Stomach (tissue), 9 donors: ENCODE measurements around the gene TMC4. TPM values are rescaled to one million over a fixed set of nuclear protein-coding genes. Genes with fewer than 3 reads are reported as not detected.
A peak's percentile ranks its signal among the peaks of the same experiment; 100 is the strongest.
"Not testable (repeated sequence)": the region's sequence is repeated elsewhere in the genome, so short reads cannot be mapped to it uniquely, and the experiment has no call there.

Experiments
- DNase-seq, 2 donors: peaks; one replicate each; pipeline versions ENCODE4 v3.0.0 to v3.0.0-alpha.2; 2013 to 2019
- H3K27ac ChIP-seq, 5 donors: fragments of 200-600 bp in 4 of 5; sonication (generic) in 4 of 5; one replicate each; pipeline ENCODE4 v1.5.1; 2013 to 2019; ENCODE audit warnings: mild to moderate bottlenecking in 1 of 5, moderate library complexity in 1 of 5
- H3K27me3 ChIP-seq, 3 donors: fragments of 200-600 bp; sonication (generic); one replicate each; pipeline ENCODE4 v1.5.1; 2017 to 2019; ENCODE audit warnings: mixed run types in 1 of 3
- H3K36me3 ChIP-seq, 4 donors: fragments of 200-600 bp; sonication (generic); 1 replicate in 3 of 4; 2 replicates in 1 of 4; pipeline ENCODE4 v1.5.1; 2016 to 2019
- H3K4me1 ChIP-seq, 4 donors: fragments of 200-600 bp; sonication (generic); one replicate each; pipeline ENCODE4 v1.5.1; 2016 to 2019
- H3K4me3 ChIP-seq, 4 donors: fragments of 200-600 bp; sonication (generic) in 3 of 4; one replicate each; pipeline ENCODE4 v1.5.1; 2016 to 2019; ENCODE audit warnings: mild to moderate bottlenecking in 1 of 4
- H3K9me3 ChIP-seq, 4 donors: fragments of 200-600 bp; sonication (generic); one replicate each; pipeline ENCODE4 v1.5.1; 2016 to 2019
- CTCF ChIP-seq, 7 experiments: fragments of 450-650 bp in 4 of 7; fragments of 200-600 bp in 3 of 7; sonication (generic) in 3 of 7; IDR thresholded peaks; one replicate each; pipeline ENCODE4 v1.5.1; 2016 to 2019; ENCODE audit warnings: antibody characterized with exemption in 7 of 7, control low read depth in 2 of 7, mild to moderate bottlenecking in 1 of 7
- EP300 ChIP-seq: sonication (generic); formaldehyde crosslinking; IDR thresholded peaks from one replicate; pipeline ENCODE4 v1.6.1; 2017; ENCODE audit warnings: antibody characterized with exemption
- POLR2A ChIP-seq, 4 donors: fragments of 450-650 bp; IDR thresholded peaks; one replicate each; pipeline ENCODE4 v1.6.1; 2016; ENCODE audit warnings: antibody characterized with exemption in 4 of 4, control low read depth in 2 of 4, mild to moderate bottlenecking in 1 of 4, moderate library complexity in 1 of 4
- POLR2AphosphoS5 ChIP-seq, 3 donors: sonication (generic); formaldehyde crosslinking; IDR thresholded peaks; one replicate each; pipeline ENCODE4 v1.6.1; 2016; ENCODE audit warnings: antibody characterized with exemption in 3 of 3
- WGBS, 5 donors: extraction: QIAGEN DNeasy Blood & Tissue Kit in 3 of 5; methylation state at CpG; one replicate each; pipeline versions ENCODE4 v1.1.5 to v1.1.7; 2013 to 2018; 5-methylcytosine and 5-hydroxymethylcytosine counted together
- intact Hi-C: fragments of 100-400 bp; cut with DNase I; formaldehyde crosslinking; loops from one replicate; pipeline ENCODE4 v1.15.1; 2023; ENCODE audit warnings: low total_unique reads
- polyA plus RNA-seq, 3 donors: library from polyadenylated mRNA; stranded (reverse); fragments of 200-250 nt; gene quantifications; one replicate each; pipeline ENCODE4 v1.2.3, GENCODE V29; 2013
- total RNA-seq, 5 donors: library from RNA; depleted of rRNA; stranded (reverse); fragments of >200 nt; gene quantifications; one replicate each; pipeline versions ENCODE4 v1.1.0 to v1.2.3, GENCODE V29; 2014 to 2016
- donor health status: healthy with polysubstance abuse.
- donor health status: Bipolar disorder and iron deficiency.
- donor health status: healthy.

TMC4 gene
- total and polyA plus RNA-seq, 8 donors = 28.0 to 99.5 (median 43.2) TPM

- Histone ChIP-seq H3K27ac (no peak overlapping the region), H3K4me3 (no peak overlapping the region), H3K9me3 (no peaks in the 10 kb centered on the region), H3K4me1 (peaks cover 0 to 7% (median 0%) of the 10 kb centered on the region in 4 donors), H3K36me3 (peaks cover 0 to 33% (median 10%) of the 10 kb centered on the region in 4 donors), H3K27me3 (peaks cover 0 to 27% (median 9%) of the 10 kb centered on the region in 3 donors)
- TF ChIP-seq POLR2AphosphoS5 (IDR thresholded peaks at IDR 0.05) (no peak), CTCF (IDR thresholded peaks at IDR 0.05) (no peak), POLR2A (IDR thresholded peaks at IDR 0.05) (no peak), EP300 (no peak)
- intact Hi-C loops = no loop called here
- WGBS, 5 donors = 69 to 82% (median 76%) methylated on average over 6 to 8 of the region's 8 CpGs
- no peak for DNase-seq
Measured at GRCh38 chr19:54218259-54218658, 45.3 kb upstream of the TMC4 start.

GRCh38 chr19:54217517-54218247 lies 44.7 kb upstream of the TMC4 start:
- Histone ChIP-seq H3K36me3 (peaks cover 0 to 33% (median 10%) of the 10 kb centered on the region in 4 donors), H3K27me3 (peaks cover 0 to 22% (median 3%) of the 10 kb centered on the region in 3 donors)
- H3K4me1 ChIP-seq, H3K9me3 ChIP-seq, H3K27ac ChIP-seq, intact Hi-C loops, H3K4me3 ChIP-seq, DNase-seq: not testable (repeated sequence)
- WGBS, 5 donors = 51 to 68% (median 63%) methylated on average over 12 to 16 of the region's 20 CpGs

GRCh38 chr19:54216869-54217268 lies 43.9 kb upstream of the TMC4 start:
- 81 to 93% (median 87%) methylated on average over 7 to 9 of the region's 9 CpGs for WGBS, 5 donors
- DNase-seq = no peak

GRCh38 chr19:54214734-54215133 lies 41.8 kb upstream of the TMC4 start:
- H3K27me3 ChIP-seq, DNase-seq, H3K9me3 ChIP-seq, H3K4me3 ChIP-seq, H3K27ac ChIP-seq, intact Hi-C loops: not testable (repeated sequence)
- peaks cover 14 to 23% (median 16%) of the 10 kb centered on the region in 4 donors for H3K4me1 ChIP-seq
- WGBS, 5 donors = 90 to 99% (median 98%) methylated on average over 11 to 16 of the region's 19 CpGs
- peaks cover 0 to 33% (median 10%) of the 10 kb centered on the region in 4 donors for H3K36me3 ChIP-seq

More at GRCh38 chr19:54216869-54217268, 43.9 kb upstream of the TMC4 start:
- H3K9me3 ChIP-seq = no peaks in the 10 kb centered on the region
- TF ChIP-seq CTCF (IDR thresholded peaks at IDR 0.05) (no peak), EP300 (no peak)
- intact Hi-C loops = no loop called here
- peaks cover 0 to 14% (median 0%) of the 10 kb centered on the region in 3 donors for H3K27me3 ChIP-seq
- H3K4me3 ChIP-seq = no peak overlapping the region
- H3K36me3 ChIP-seq = peaks cover 0 to 33% (median 10%) of the 10 kb centered on the region in 4 donors
- peaks cover 0 to 7% (median 0%) of the 10 kb centered on the region in 4 donors for H3K4me1 ChIP-seq
- H3K27ac ChIP-seq = no peak overlapping the region

GRCh38 chr19:54214217-54214616 lies 41.3 kb upstream of the TMC4 start:
- WGBS, 5 donors = 48 to 67% (median 65%) methylated on average over 3 to 5 of the region's 5 CpGs
- H3K36me3 ChIP-seq = peaks cover 0 to 29% (median 7%) of the 10 kb centered on the region in 4 donors
- intact Hi-C loops, H3K9me3 ChIP-seq, H3K27ac ChIP-seq, H3K4me3 ChIP-seq, DNase-seq, H3K27me3 ChIP-seq: not testable (repeated sequence)
- H3K4me1 ChIP-seq = peaks cover 20 to 23% (median 21%) of the 10 kb centered on the region in 4 donors

- 81 to 86% (median 82%) methylated on average over 12 of the region's 12 CpGs for WGBS, 5 donors
- intact Hi-C loops = no loop called here
Measured at GRCh38 chr19:54211235-54211634, 38.3 kb upstream of the TMC4 start.

More at GRCh38 chr19:54211235-54211634, 38.3 kb upstream of the TMC4 start:
- H3K27me3 ChIP-seq = no peaks in the 10 kb centered on the region
- no peaks in the 10 kb centered on the region for H3K9me3 ChIP-seq
- H3K36me3 ChIP-seq = peaks cover 18 to 27% (median 26%) of the 10 kb centered on the region in 4 donors
- TF ChIP-seq POLR2AphosphoS5 (IDR thresholded peaks at IDR 0.05) = no peak
- TF ChIP-seq EP300 = no peak
- TF ChIP-seq POLR2A (IDR thresholded peaks at IDR 0.05) = no peak
- TF ChIP-seq CTCF (IDR thresholded peaks at IDR 0.05) = no peak
- DNase-seq = no peak
- H3K27ac ChIP-seq = peak overlapping the region; percentile 7 to 94 (median 84)
- H3K4me1 ChIP-seq = peaks cover 46 to 52% (median 51%) of the 10 kb centered on the region in 4 donors
- H3K4me3 ChIP-seq = no peak overlapping the region
